RKO (cell line): ENCODE data around the gene MAGI2.

Experiments
- DNase-seq: peaks from one replicate; pipeline ENCODE4 v3.0.0-alpha.2; 2016; ENCODE audit warnings: low spot score

The MAGI2 gene

DNA sequence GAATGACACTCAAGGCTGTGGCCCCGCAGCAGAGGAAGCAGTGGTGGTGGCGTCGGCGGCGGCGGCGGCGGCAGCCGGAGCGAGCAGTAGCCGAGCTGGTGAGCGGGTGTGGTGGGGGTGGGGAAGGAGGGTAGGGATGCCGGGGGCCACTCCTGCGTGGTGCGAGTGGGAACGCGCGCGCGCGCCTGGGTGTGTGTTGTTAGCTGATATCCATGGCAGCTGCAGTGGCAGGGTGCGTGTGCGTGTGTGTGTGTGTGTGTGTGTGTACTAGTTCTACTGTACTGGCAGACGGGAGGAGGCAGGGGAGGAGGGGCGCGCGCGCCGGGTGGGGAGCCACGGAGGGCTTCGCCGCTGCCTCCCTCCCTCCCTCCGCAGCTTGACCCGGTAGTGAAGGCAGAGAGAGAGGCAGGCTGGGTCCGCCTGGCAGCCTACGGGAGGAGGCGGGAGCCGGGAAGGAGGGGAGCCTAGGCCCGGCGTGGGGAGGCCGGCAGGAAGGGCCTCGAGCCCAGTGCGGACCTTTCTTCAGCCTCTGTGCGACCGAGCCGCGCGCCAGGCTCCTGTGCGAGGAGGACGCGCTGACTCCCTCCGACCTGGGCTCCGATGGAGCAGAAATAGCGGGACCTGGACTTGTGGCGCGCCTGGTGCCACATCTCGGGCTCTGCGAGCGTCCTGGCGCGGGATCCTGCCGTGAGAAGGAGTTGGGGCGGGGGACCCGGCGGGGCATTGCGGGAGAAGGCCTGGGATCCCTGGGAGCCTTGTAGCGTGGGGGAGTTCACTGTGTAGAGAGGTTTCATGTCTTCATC, at the start of gene MAGI2:
Gene MAGI2, minus strand, starts transcription at position 110 of the 803 bp plus-strand sequence. CDS start 347 bp downstream, outside the sequence.
- no peak for DNase-seq

DNA sequence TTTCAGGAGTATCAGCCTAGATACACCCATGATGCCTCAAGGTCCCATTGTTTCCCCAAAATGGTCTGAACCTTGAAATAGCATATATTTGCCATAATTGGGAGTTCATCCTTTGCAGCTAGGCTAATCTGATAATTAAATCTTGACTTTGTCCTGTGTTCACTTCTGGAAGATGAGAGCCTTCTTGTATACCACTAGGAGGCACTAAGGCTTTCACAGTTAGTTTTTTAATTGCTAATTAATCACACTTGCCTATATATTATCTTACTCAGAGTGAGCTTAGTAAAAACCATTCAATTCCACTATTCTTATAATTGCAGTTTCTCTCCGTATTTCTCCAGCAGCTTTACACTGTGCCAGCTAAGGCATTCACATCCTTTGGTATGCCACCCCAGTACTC, 48.7 kb upstream of the MAGI2 start:
- no peak for DNase-seq

DNA sequence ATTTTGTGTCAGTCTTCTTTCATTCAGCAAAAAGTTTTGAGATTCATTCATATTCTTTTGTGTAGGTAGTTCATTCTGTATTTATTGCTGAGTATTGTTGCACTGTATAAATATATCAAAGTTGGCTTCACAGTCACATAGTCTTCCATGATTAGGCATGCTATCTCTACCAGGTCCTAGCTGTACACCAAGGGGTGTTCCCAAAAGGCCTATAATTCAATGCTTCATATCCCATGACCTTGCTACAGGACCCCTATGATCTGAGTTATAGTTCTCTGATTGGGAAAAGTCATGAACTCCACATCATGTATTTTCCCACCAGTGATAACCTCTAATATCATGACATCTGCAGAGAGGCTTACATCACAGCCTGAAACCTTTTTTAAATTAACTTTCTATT, 47.3 kb upstream of the MAGI2 start:
- DNase-seq = no peak

DNA sequence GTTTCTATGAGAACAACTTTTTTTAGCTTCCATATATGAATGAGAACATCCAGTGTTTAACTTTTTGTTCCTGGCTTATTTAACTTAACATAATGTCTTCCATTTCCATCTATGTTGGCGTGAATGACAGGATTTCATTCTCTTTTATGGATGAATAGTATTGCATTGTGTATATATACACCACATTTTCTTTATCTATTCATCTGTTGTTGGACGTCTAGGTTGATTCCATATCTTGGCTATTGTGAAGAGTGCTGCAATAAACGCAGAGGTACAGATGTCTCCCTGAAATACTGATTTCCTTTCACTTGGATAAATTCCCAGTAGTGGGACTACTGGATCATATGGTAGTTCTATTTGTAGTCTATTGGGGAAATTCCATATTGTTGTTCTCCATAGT, 44.3 kb upstream of the MAGI2 start:
- no peak for DNase-seq

DNA sequence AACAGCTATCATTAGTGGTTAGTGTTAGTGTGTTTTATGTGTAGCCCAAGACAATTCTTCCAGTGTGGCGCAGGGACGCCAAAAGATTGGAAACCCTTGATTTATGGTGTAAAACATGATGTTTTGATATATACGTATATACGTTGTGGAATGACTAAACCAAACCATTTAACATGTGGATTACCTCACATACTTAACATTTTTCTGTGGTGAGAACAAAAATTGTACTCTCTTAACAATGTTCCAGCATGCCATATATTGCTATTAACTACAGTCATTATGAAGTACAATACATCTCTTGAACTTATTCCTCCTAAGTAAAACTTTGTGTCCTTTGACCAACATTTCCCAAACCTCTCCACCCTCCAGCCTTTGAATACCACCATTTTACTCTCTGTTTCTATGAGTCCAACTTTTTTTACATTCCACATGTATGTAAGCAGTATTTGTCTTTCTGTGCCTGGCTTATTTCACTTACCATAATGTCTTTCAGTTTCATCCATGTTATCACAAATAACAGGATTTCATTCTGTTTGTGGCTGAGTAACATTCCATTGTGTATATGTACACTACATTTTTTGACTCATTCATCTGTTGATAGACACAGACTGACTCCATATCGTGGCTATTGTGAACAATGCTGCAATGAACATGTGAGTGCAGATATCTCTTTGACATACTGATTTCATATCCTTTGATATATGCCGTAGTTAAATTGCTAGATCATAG, 42.2 kb upstream of the MAGI2 start:
- DNase-seq = no peak

DNA sequence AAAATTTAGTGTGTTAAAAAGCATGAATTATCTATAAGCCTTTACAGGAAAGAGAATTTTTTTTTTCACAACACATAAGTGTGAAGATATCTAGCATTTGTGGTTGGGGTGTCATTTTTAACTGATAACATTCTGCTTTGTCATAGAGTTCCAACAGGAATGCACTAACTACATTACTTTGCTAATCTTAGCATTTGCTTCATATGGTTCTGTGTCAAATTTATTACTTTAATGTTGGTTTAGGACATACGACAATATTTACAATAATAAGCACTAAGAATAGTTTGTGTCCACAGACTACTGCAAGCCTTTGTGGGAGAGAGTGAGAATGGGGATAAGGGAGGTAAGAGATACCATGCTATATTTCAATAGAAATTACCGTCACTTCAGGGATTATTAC, 40.6 kb upstream of the MAGI2 start:
- DNase-seq = no peak

DNA sequence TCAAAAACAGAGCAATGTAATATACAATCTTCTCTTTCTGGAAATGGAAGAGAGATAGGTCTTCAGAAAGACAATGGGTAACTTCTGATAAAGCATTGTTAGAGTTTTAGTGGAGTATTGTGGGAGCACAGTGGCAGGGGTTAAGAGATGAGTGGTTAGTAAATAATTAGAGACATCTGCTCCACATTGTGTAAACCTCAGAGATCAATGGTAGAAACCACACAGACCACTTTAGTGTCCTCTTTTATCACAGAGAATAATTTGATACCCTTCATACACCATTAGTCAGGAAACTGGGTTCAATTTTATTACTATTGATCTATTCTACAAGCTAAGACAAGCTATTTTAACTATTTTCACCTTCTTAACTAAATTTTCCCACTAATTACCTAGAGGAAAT, 35.9 kb upstream of the MAGI2 start:
- DNase-seq = no peak

DNA sequence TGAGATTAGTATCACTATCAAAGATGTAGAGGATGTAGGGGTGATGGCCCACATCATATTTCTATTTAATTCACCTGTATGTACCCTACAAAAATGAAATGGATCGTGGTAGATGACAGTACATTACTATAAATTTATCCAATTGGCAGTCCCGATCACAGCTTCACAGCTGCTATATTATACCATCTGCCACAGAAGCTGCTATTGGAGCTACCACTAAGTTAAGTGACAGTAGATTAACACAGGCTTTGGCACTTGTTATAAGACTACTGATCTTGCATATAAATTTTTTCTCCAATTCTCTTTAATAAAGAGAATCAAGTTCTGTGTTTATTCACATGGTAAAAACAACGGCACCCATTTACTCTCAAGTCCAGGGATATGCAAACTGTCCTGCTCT, 24.9 kb upstream of the MAGI2 start:
- DNase-seq = no peak

DNA sequence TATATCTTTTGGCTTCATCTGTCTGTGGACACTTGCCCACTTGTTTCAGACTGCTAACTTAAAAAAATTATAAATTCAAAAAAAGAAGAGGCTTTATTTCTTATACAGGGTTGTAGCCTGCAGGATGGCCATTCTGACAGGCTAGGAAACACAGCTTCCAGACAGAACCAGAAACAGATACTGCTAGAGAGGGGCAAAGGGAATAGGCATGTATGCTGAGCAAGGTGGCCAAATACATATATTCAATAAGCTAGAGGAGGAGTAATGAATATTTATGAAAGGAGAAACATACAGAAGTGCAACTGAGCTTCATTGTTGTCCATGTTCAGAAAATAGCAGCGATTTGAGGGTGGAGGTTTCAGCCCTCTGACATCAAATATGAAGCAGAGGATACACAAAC, 22.0 kb upstream of the MAGI2 start:
- no peak for DNase-seq

DNA sequence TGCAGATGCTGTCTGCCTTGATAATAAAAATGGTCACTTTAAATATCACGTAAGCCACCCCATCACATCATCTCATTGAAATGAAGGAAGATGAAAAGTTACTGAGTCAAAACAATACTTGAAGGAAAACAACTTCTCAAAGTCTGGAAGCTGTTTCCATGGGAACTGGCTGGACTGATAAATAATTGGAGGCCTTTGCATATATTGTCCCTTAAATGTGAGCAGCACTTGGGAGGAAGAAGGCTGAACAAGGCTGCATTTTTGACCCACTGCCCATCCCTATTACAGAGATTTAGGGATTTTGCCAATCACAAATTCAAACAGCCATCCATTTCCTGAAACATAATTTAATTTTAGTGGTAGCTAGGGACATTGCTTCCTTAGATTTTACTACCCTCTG, 18.2 kb upstream of the MAGI2 start:
- no peak for DNase-seq

DNA sequence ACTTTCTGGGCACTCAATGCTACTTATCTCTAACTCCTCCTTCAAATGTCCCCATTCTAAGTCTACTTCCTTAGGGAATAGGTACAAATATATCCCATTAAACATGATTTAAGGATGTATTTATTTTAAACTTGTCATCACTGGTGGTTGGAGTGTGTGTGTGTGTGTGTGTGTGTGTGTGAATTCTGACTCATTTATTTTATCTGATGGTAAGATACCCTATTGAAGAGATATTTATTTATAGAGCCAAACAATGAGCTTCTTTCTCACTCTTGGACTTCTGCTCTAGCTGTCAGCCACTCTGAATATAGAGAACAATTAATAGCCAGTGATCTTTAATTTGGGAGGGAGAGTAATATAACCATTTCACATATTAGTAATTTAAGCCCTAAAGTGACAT, 17.8 kb upstream of the MAGI2 start:
- DNase-seq = no peak

DNA sequence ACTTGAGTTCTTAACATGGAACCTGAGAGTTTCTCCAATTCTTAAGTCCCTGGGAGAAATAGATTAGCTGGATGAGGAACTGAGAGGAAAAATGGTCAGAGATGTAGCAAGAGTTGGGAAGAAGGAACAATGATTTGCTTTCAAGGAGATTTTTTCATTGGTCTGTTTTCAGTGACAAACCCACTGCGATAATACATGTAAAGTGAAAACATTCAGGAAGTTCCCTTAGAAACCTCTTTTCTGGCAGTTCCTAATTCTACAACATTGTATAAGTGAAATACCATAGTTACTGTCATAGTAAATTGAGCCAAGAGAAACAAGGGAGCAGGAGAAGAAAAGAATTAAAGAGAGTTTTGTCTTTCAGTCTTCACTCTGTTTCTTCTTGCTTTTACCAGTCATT, 12.1 kb upstream of the MAGI2 start:
- DNase-seq = no peak

DNA sequence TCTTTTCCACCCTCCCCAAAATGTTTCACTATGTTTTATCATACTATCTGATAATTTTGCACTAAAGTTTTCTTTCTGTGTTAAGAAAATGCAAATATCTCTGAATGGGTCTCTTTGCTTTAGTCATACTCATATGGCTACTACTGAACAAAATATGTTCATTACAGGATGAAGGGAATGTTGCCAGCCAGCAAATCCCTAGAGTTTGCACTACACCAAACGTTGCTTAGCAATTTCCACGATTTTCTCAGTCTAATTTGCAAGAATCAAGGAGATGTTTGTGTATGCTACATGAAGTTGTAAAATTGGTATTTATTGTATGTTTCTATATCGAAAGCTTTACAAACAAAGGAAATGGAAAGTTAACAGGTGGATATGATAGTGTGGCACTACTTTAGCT, 10.6 kb upstream of the MAGI2 start:
- DNase-seq = no peak

DNA sequence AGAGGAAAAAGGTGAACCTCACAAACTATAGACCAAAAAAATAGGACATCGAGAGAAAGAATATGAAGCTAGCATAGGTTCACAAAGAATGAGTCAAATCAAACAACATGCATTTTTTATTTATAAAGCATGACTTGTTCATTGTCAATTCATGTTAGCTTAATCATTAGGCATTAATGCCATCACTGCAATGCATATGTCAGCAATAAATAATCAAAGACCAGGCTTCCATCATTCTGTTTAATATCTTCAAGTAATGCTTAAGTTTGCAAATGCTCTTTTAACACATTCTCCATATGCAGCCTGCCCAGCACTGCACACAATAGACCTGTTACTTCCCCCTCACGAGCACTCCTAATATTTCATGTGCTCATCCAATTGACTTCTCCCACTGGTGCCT, 8.9 kb upstream of the MAGI2 start:
- no peak for DNase-seq

DNA sequence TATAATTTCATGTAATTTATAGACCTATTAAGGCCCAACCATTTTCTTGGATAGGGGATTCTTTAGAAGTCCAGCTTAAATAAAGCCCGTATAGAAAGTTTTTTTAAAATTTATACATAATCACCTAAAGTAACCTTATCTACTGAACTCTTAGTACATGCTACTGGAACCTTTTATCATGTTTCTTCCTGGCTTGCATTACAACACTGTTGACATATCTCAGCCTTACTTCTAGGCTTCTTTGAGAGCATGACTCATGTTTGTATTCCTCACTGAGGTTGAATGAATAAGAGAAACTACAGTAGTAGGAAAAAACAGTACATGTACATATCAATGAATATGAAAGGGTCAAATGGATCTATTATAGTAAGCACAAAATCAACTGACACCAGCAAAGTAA, 8.2 kb upstream of the MAGI2 start:
- DNase-seq = peak; percentile 21

DNA sequence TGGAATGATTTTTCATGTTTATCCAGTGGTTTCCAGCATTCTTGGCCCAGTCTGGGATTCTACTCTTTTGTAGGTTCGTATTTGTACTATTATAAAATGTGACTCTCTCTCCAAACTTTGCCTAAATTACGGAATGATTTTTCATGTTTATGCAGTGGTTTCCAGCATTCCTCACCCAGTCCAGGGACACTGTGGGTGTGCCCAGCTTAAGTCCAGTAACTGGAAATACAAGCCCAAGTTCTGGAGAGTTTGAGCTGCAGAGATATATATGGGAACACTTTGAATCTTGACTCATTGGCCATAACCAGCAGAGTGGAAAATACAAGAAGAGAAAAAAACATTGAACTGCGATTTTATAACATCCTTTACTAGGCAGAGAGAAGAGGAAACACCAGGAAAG, 5.9 kb upstream of the MAGI2 start:
- no peak for DNase-seq

DNA sequence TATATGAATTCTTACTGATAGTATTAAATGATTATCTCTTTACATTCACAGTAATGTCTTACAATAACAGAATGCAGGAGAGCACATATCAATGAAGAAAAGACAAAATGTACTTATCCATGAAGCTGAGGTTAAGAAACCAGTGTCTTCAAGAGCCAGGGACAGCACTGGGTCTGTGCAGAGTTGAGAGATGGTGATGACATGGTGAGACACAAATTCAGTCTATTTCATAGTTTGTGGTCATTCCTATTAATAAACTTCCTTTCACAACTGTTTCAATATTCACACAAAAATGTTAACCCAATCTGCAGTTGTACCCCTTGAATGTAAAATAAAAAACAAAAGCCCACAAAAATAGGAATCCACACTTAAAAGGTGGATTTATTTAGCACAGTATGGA, 5.3 kb upstream of the MAGI2 start:
- no peak for DNase-seq

DNA sequence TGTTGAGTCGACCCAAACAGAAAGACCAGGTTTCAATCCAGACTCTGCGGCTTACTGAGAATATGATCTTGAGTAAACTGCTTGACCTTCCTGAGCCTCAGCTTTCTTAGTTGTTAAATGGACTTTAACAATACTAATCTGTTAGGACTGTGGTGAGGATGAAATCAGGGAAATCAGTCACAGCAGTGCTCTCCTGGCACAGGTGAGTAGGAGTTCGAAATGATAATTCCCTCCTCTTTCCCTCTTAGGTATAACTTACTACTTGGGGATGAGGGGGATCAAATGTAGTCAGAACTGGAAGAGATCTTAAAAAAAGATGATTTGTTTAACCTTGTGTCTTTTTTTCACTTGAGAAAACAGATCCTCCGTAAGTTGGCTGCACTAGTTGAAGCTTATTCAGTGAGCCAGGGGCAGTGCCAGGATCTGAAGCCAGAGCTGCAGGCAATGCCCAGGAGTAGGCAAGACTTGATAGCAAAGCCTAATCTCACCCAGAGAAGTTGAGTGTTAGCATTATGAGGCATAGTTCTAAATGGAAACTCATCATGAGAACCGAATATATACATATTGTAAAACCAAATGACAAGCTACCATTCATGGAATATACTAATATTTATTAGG, 1.8 kb upstream of the MAGI2 start:
- DNase-seq = no peak

DNA sequence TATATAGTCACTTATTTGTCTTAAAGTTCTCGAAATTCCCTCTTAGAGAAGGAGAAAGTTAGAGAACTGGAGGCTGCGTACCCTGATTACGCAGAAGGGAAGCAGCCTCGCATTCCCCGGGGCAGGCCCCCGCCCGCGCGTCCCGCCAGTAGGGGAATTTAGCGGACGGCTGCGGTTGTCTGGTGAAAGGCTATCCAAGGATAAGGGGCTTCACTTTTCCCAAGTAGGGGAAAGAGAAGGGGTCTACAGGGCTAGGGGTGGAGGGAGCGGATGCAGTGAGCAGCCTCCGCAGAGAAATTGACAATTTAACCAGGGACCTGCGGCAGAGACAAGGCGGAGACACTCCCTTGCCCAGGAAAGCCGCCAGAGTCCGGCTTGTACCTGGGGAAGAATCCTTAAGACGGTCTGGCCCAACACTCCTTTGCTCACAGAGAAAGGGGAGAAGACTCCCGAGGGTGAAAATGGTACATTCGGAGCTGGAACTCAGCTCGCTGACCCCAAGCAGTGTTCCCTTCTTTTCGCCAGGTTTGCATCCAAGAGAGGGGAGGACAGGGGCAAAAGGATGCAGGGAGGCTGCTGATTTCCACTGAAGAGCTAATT, 994 bp upstream of the MAGI2 start:
- no peak for DNase-seq

DNA sequence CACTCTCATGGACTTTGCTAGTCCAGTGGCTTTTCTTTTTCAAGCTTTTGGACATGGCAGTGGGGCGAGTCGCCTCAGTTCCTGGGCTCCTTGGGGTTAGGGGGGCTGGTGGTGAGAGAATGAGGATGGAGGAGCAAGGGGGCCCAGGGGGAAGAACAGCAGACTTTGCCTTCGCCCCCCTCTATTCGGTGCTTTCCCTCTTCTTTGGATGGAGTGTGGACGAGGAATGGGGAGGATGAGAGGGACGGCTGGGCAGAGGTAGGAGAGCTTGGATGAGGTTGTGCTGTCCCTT, 255 bp downstream of the MAGI2 start:
- no peak for DNase-seq

DNA sequence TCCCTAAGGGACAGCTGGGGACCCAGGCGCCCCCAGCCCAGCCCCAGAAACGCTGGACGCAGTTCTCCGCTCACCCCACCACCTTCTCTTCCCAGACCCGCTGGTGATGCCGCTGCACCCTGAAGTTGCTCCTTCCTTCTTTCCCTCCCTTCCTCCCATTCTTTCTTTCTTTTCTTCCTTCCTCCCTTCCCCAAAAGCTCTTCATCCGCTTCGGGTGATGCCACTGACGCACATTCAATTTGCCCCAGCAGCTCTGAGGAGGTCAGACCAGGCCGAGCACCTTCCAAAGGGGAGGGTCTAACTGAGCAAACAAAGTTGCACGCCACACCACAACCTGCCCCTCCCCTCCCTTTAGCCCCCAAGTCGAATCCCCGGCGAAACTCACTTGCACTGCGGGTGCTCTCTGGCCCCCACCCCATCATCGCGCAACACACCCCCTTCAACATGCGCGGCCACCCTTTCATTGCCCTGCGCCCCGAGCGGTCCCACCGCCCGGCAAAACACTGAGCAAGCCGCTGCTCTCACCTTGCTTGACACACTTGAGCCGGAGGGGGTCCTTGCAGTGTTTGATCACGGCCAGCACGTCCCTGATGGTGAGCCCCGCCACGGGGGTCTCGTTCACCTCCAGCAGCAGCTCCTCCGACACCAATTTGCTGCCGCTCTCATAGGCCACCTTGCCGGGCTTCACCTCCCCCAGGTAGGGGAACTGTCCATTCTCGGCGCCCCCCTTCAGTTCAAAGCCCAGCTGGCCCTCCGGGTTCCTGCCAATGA, 787 bp downstream of the MAGI2 start:
- DNase-seq = no peak

DNA sequence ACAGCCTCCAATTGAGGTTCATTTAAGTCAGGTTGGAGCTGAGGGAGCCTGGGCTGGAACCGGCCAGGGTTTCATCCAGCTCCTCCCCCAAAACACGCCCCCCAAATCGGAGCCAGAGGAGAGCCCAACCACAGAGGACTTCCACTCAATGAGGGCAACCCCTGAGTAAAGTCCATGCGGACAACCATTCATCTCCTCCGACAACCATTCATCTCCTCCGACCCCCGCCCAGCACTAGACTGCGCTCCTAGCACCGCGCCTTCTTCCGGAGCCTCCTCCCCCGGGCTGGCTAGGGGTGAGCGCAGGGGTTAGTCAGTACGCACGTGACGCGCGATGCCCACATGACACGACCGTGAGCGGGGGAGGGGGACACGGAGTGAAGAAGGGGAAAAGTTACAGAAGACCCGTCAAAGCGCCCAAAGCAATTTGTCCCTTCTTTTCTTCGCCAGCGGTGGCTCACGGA, 1.4 kb downstream of the MAGI2 start:
- no peak for DNase-seq
